Daoy (cell line): ENCODE results near the gene NUBPL. TPM values are rescaled to one million over a fixed set of nuclear protein-coding genes. Genes with fewer than 3 reads are reported as not detected.
A peak's percentile ranks its signal among the peaks of the same experiment; 100 is the strongest.
"Not testable (repeated sequence)": the region's sequence is repeated elsewhere in the genome, so short reads cannot be mapped to it uniquely, and the experiment has no call there.

Experiments used
- DNase-seq: peaks from one replicate; pipeline ENCODE4 v3.0.0-alpha.2; 2015; ENCODE audit warnings: low read depth
- total RNA-seq: library from RNA; depleted of rRNA; stranded (reverse); fragments of >200 nt; shearing (Covaris generic); gene quantifications from 2 replicates; pipeline ENCODE4 v1.2.3, GENCODE V29; 2014

NUBPL gene
- total RNA-seq, 1 experiment from 2014 or later = 13.7 TPM

DNA sequence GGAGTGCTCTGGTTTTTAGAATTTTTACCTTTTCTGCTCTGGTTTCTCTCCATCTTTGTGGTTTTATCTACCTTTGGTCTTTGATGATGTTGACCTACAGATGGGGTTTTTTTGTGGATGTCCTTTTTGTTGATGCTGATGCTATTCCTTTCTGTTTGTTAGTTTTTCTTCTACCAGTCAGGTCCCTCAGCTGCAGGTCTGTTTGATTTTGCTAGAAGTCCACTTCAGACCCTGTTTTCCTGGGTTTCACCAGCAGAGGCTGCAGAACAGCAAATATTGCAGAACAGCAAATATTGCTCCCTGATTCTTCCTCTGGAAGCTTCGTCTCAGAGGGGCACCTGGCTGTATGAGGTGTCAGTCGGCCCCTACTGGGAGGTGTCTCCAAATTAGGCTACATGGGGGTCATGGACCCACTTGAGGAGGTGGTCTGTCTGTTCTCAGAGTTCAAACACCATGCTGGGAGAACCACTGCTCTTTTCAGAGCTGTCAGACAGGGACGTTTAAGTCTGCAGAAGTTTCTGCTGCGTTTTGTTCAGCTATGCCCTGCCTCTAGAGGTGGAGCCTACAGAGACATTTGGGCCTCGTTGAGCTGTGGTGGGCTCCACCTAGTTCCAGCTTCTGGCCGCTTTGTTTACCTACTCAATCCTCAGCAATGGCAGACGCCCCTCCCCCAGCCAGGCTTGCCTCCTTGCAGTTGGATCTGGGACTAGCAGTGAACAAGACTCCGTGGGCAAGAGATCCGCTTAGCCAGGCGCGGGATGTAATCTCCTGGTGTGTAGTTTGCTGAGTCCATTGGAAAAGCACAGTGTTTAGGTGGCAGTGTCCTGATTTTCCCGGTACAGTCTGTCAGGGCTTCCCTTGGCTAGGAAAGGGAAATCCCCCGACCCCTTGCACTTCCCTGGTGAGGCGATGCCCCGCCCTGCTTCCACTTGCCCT lies 250.8 kb downstream of the NUBPL start:
- not testable (repeated sequence) for DNase-seq

DNA sequence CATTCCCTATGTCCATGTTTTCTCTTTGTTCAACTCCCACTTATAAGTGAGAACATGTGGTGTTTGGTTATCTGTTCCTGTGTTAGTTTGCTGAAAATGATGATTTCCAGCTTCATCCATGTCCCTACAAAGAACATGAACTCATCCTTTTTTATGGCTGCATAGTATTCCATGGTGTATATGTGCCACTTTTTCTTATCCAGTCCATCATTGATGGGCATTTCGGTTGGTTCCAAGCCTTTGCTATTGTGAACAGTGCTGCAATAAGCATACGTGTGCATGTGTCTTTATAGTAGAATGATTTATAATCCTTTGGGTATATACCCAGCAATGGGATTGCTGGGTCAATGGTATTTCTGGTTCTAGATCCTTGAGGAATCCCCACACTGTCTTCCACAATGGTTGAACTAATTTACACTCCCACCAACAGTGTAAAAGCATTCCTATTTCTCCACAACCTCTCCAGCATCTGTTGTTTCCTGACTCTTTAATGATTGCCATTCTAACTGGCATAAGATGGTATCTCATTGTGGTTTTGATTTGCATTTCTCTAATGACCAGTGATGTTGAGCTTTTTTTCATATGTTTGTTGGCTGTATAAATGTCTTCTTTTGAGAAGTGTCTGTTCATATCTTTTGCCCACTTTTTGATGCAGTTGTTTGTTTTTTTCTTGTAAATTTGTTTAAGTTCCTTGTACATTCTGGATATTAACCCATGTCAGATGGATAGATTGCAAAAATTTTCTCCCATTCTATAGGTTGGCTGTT lies 252.7 kb downstream of the NUBPL start:
- DNase-seq = not testable (repeated sequence)

DNA sequence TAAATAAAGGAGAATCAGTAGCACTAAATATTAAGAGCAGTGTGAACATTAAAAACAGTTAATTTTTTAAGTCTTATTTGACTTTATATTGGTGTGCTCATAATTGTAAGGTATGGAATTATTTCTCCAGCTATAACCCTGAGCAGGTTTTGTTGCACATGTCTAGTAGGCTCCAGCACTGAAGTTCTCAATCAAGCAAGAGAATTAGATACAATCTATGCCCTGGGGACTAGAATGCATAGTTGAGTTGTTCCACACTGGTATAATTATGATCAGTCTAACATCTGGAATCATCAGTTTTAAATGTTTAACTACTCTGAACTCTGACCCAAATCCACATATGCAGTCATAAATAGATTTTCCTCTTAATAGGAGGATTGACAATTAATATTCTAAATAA lies 258.1 kb downstream of the NUBPL start:
- no peak for DNase-seq

DNA sequence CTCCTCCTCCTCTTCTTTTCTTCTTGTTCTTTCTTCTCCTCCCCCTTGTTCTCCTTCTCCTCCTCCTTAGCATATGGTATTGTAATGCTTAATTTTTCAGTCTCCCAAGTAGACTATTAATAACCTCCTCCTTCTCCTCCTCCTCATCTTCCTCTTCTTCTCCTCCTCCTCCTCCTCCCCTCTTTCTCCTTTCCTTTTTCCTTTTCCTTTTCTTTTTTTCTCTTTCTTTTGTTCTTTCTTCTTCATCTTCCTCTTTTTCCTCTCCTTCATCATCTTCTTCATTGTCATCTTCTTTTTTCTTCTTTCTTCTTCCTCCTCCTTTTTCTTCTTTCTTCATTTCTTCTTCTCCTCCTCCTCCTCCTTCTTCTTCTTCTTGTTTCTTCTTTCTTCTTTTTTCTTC lies 264.3 kb downstream of the NUBPL start:
- no peak for DNase-seq

DNA sequence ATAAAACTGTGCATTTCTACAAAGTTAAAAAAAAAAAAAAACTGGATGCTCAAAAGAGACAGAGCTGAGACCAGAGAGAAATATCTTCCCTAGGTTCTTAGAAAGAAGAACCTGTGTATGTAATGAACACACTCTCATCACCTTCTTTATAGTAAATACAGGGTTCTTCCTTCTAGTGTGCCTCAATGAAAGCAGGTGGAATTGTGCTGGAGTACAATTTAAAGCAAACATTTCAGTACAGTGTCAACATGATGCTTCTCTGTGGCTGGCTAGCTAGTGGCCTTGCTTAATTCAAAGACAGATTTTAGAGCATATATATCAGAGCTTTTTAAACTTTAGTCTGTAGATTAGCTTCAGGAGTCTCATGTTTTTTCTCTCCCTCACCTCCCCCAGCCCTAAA lies 266.1 kb downstream of the NUBPL start:
- no peak for DNase-seq

DNA sequence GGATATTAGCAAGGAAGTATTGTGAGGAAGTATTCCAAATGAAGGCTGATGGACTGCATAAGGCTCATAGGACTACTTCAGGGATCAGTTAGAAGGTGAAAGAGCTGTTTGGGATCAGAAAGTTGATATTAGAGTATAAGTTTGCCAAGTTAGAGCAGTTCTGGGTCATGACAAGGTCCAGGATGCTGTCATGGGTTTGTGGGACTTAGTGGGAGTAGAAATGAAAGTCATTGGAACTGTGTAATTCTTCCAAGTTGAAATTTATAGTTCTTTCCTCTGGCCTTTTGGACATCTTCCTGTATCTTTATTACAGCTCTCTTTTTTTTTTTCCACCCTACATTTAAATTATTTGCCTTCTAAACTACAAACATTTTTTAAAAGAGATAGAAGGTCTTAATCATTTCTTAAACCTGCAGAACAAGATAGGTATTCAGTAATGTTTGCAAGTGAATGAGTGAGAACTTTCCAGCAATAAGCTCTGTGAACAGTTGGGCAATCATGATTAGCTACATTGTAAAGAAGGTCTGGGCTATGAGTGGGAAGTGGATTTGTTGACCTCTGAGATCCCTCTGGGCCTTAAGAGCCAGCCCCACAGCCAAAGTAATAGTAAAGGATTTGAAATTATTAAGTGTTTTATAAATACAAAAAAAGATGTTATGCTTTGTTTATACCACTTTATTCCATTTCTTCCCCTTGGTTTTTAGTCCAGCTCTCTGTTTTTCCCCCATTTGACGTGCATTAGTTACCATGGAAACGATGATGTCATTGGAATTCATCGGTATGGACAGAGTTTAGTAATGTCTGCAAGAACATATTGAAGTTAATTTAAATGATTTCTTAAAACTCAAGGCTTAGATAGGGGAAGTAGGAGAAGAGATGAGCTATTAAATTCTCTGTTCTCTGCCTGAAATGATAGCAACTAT lies 268.0 kb downstream of the NUBPL start:
- DNase-seq = peak; percentile 56

DNA sequence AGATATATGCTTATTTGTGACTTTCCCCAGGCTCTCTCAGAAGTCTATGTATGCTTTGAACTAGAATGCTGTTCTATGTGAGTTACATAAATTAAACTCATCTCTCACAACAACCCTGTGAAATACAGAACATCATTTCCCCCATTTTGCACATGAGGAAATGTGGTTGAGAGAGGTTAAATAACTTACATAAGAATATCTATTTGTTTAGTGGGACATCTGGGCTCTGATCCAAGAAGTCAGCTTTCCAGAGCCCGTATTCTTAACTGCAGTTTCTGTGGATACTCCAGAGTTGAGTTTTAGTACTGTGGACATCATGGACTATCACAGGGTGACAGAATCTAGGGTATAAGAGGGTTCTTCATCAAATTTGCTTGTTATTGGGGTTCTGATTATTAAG lies 273.4 kb downstream of the NUBPL start:
- DNase-seq = no peak

DNA sequence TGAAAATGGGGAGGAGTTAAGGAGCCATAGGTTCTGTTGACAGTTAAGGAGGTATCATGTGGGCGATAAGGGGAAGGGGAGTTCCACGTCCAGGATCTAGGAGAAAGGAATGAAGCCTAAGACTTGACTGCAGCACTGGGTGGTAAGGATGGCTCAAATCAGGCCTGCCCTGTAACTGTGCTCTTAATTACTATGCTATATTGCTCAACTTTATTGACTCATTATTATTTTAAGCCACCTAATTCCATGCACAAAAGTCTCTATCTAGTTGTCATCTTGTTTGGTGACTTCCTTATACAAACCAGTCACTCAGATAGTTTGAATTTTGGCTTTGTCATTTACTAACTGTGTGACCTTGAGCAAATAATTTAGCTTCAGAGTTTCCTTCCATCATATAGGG lies 273.8 kb downstream of the NUBPL start:
- DNase-seq = no peak

DNA sequence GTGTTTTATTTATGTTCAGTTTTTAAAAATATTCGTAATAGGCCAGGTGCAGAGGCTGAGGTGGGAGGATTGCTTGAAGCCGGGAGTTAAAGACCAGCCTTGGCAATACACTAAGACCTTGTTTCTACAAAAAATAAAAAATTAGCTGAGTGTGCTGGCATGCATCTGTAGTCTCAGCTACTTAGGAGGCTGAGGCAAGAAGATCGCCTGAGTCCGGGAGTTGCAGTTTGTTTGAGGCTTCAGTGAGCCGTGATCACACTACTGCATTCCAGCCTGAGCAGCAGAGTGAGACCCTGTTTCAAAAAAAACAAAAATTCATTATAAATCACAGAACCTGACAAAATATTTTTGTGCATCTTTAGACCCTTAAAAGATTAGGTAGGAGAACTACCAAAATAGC lies 275.8 kb downstream of the NUBPL start:
- no peak for DNase-seq

DNA sequence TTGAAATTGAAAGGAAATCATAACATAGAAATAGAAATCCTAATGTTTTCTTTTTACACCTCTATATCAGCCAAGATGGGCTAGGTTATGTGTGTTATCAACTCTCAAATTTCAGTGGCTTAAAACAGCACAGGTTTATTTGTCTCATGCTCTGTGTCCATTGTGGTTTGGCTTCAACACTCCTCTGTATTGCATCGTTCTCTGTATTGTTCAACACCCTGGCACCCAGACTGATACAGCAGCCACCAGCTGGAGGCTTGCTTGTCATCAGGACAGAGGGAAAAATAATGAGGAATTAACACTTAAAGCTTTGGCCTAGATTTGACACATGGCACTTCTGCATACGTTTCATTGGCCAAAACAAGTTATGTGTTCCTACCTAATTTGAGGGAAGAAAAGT lies 281.7 kb downstream of the NUBPL start:
- DNase-seq = no peak

DNA sequence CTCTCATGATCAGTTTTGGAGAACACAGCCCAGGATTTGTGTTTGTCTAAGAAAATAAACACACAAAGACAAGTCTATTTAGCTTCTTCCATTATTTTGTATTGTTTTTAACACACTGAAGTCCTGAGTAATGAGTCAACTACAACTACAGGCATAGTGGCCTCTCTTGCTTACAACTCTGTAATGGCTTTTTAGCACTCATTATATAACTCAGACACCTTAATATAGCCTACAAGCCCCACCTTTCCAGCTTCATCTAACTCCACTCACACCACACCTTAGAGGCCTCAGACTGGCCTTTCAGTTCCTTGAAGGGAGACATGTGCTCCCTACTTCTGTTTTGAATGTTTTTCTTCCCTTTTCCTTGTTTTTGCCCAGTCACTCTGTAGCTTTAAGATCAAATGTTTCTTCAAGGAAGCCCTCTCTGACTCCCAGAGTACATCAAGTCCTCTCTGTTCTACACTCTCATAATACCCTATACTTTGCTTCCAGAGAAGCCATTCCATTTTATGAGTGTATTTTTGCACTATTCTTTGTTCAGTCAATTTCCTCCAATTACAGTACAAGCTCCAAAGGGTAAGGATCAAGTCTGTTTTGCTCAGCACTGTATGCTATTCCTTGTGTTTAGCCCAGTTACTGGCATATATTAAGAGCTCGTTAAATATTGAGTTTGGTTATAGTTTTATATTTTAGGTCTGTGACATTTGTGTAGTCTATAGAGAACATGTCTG lies 282.3 kb downstream of the NUBPL start:
- DNase-seq = no peak

DNA sequence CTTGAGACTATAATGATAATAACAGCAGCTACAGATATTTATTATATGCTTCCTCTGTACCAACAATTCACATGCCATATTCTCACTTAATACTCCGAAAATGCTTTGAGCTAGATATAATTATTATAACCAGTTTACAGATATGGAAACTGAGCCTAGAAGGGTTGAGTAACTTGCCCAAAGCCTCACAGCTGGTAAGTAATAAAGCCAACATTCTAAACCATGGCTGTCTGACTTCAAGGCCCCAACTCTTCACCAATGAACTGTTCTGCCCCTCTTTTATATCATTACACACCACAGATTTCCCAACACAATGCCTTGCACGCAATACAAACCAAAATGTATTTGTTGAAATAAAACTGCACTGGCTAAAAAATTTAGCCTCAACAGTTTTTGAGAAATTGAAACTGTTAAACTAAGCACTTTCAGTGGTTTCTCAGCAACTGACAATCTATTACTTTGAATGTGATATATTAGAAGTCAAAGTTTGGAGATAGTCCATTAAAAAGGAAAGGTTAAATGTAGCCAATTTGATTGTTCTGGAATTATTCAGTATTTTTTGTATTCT lies 293.4 kb downstream of the NUBPL start:
- no peak for DNase-seq

DNA sequence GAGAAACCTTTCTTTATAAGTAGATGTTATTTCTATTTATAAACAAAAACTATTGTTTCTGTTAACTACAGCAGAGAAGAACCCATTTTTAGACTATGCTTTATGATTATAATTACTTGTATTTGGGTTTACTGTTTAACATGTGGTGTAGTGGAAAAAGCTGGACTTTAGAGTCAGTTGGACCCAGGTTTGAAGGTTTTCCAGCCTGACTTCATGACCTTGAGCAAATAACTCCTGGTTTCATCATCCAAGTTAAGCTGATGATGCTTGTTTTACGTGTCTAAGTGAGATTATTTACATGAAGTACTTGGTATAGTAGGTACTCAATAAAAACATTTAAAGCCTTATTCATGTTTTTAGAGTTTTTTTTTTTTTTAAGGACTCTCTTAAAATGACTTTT lies 294.1 kb downstream of the NUBPL start:
- DNase-seq = no peak

DNA sequence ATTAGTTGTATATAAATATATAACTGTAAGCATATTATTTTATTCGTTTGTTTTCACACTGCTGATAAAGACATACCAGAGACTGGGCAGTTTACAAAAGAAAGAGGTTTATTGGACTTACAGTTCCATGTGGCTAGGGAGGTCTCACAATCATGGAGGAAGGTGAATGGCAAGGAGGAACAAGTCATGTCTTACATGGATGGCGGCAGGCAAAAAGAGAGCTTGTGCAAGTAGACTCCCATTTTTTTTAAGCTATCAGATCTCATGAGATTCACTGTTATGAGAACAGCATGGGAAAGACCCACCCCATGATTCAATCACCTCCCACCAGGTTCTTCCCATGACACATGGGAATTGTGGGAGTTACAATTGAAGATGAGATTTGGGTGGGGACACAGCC lies 294.8 kb downstream of the NUBPL start:
- not testable (repeated sequence) for DNase-seq

DNA sequence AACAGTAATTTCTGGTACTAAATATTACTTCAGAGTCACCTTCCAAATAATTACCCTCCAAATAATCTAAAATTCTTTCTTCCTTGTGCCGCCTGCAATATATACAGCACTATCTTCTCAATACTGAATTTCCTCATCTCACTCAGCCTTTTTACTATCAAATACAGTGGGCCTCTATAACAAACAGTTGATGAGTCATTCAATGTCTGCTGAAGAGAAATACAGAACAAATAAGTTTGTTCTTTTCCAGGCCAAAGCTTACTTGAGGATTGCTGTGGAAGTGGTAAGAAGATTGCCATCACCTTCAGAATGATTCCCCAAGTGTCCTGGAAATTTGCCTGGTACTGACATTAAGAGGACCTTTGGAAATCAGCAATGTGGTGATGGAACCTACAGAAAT lies 297.7 kb downstream of the NUBPL start:
- DNase-seq = no peak

DNA sequence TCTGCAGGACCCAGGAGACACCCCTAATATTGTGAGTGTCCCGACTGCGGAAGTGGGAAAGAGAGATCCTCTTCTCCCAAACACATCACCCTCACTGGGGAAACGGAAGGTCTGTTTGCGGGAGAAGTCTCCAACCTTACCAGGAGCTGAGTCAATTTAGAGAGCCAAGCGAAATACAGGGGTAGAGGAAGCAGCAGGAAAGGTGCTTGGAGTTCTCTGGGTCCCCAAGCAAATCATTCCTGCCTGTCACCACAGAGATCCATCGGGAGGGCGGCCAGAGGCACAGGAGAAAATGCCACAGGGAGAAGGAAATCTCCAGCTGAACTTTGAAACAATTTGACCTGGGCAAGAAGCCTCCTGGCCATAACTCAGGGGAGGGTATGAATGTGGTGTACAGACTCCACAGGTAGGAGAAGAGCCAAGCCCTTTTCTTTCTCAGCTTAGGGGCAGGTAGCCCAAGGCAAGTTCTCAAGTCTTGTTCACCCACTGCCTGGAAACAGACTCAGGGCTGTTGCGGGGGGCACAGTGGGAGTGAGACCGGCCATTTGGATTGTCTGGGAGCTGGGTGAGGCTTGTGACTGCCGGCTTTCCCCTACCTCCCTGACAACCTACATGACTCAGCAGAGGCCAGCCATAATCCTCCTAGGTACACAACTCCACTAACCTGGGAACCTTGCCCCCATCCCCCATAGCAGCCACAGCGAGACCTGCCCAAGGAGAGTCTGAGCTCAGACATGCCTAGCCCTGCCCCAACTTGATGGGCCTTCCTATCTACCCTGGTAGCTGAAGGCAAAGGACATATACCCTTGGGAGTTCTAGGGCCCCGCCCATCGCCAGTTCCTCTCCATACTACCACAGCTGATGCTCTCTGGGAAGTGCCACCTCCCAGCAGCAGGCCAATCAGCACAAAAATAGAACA lies 304.0 kb downstream of the NUBPL start:
- DNase-seq = no peak

DNA sequence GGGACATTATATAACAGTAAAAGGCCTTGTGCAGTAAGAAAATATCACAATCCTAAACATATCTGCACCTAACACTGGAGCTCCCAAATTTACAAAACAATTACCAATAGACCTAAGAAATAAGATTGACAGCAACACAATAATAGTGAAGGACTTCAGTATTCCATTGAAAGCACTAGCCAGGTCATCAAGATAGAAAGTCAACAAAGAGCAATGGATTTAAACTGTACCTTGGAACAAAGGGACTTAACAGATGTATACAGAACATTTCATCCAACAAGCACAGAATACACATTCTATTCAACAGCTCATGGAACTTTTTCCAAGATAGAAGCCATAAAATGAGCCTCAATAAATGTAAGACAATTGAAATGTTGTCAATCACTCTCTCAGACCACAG lies 306.4 kb downstream of the NUBPL start:
- DNase-seq = no peak

DNA sequence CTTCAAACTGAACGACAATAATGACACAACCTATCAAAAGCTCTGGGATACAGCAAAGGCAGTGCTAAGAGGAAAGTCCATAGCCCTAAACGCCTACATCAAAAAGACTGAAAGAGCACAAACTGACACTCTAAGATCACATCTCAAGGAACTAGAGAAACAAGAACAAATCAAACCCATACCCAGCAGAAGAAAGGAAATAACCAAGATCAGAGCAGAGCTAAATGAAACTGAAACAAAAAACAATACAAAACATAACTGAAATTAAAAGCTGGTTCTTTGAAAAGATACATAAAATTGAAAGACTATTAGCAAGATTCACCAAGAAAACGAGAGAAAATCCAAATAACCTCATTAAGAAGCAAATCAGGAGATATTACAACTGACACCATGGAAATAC lies 306.9 kb downstream of the NUBPL start:
- DNase-seq = not testable (repeated sequence)

DNA sequence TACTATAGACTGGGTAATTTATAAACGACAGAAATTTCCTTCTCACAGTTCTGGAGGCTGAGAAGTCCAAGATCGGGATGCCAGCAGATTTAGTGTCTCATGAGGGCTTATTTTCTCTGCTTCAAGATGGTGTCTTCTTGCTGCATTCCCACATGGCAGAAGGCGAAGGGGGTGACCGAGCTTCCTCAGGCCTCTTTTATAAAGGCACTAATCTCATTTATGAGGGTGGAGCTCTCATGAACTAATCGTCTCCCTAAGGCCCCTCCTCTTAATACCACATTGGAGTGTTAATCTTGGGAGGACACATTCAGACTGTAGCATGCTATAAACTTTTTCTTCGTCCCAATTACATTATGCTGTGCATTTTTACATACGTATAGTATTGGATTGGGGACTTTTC lies 315.5 kb downstream of the NUBPL start:
- DNase-seq = no peak
